Erythroblast (primary cell): ENCODE measurements around the gene BIN1.

Experiments
- DNase-seq, 2 experiments: peaks; one replicate each; lab custom pipeline; 2025; lab: John Stamatoyannopoulos, UW
- GATA1 ChIP-seq: IDR thresholded peaks from 2 replicates; pipeline ENCODE4 v1.6.1; 2011; ENCODE audit warnings: low read depth, mild to moderate bottlenecking, control low read depth, low read length, moderate library complexity
- POLR2A ChIP-seq: IDR thresholded peaks from 2 replicates; pipeline ENCODE4 v1.6.1; 2011; ENCODE audit warnings: mild to moderate bottlenecking, low read length

Gene BIN1

DNA sequence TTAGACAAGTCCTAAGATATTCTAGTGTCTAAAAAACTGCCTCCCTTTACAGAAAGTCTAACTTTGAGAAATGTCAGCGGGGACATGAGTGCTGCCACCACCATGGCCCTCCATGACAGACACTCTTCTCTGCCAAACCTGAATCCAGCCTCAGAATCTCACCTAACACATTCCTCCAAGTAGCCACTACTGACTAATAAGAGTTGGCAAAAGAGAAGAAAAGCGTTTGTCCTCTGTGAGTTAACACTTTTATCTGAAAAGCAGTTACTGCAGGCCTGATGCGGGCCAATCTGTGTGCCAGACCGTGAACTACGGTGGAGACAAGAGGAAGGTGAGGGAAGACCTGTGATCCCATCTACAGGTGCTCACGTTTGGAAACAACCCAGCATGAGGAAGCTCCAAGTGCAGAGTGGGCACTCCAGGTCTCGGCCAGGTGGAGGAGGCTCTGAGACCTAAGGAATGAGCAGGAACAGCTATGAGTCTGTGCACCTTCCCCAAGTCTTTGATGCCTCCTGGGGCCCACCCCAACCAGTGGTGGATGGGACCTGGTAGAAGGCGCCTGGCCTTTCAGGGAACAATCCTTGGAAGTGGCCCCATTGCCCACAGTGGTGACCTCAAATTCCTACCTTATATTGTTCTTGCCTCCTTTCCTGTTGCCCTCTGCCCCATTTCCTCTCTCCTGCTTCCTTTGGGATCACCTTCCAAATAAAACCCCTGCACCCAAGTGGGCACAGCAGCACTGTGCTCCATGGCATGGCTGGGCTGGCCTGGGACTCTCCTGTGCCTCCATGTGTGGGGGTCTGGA lies 91.6 kb downstream of the BIN1 start:
- TF ChIP-seq POLR2A: no peak
- no peak for TF ChIP-seq GATA1
- no peak for DNase-seq

DNA sequence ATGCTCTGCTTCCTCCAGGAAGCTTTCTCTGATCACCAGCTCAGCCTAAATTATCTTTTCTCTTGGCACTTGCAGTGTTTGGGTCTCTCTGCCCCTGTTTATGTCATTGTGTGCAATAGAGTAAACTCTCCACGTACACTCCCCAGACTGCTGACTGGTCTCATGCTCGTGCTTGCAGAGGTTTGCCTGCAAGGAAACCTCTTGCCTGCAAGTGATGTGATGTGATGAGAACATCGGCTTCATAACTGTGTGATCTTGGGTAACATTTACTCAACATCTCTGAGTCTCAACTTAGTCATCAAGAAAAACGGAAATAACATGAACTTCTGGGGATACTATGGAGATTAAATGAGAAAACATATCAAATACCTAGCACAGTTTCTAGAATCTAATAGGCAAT lies 92.3 kb downstream of the BIN1 start:
- no peak for DNase-seq
- TF ChIP-seq GATA1 (no peak), POLR2A (no peak)

DNA sequence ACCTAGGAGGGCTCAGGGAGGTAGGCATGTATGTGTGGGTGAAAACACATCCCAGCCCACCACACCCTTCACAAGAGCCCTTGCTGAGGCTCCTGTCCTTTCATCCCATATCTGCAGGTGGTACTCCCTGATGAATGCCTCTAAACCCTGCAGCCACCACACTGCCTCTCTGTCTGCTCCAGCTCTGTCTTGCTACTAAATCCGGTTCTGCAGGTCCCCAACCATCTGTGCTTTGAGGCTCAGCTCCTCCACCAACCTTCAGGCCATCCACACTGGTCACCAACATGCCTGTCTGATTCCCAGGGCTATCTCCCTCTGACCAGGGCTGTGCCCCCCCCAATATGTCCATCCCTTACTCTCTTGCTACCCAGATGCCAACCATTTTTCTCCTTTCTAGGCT lies 92.7 kb downstream of the BIN1 start:
- TF ChIP-seq POLR2A (no peak), GATA1 (no peak)
- DNase-seq: no peak

DNA sequence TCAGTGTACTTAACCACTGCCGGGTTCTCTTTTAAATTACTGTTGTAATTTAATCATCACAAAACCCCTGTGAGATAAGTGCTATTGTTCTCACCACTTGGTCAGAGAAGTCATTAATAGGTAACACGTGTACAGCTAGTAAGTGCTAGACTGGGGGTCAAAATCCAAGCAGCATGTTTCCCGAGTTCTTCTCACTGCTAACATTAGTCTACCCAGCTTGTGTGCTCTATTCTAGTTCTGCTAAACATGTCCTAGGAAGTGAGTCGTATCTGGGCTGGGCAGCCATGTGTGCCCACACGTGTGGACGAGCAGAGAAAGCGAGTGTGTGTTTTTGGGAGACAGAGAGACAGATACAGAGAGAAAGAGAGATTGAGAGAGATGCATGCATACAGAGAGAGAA lies 94.1 kb downstream of the BIN1 start:
- no peak for DNase-seq
- no peak for TF ChIP-seq POLR2A
- no peak for TF ChIP-seq GATA1

DNA sequence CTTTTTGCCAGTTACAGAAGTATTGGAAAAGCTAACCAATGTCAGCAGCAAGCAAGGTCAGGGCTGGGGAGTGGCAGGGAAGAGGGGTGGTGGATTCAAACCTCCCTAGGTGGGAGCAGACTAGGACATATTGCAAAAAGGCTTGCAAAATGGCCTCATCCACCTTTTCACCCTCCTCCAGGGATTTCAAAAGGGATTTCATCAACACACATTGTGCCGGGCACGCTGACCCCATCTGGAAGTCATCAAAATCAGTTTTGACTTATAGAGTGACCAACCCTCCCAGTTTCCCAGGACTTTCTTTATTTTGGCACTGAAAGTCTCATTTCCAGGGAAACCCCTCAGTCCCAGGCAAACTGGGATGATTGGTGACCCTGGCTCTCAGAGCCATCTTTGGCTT lies 94.7 kb downstream of the BIN1 start:
- TF ChIP-seq GATA1: no peak
- no peak for TF ChIP-seq POLR2A
- DNase-seq: no peak

DNA sequence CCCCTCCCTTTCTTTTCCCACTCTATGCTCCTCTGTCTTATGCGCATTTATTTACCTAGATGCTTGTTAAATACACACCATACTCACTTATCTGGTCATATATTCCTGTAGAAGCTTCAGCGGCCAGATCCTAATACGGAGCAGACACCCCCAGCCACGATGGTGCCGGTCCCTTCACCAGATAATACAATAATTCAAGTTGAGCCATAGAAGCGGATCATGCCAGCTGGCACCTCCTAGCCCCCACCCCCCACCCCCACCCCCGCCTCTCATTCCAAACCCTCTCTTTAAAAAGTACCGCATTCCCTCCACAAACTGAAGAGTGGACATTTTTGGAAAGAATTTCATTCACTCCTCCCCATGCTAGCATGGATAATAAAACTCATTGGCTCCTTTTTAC lies 95.2 kb downstream of the BIN1 start:
- DNase-seq: no peak
- no peak for TF ChIP-seq POLR2A
- no peak for TF ChIP-seq GATA1

DNA sequence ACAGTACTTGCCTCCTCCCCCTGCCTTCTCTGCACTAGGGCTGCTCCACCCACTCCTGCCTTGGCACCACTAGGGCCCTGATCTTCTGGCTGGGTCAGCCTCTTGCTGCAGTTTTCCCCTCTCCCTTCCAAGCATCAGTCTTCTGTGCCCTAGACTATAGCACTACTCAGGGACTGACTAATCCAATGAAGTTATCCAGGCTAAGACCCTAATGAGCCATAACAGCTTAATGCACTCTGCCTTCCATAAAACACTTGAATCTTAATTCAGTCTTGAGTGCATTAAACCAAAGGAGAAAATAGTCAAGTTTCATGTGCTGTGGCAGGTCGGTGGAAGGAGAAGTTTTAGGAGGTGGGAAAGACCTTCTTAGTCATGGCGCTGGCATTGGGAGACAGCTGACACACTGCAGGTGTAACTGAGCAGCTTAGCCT lies 95.7 kb downstream of the BIN1 start:
- no peak for DNase-seq
- TF ChIP-seq POLR2A: no peak
- no peak for TF ChIP-seq GATA1

DNA sequence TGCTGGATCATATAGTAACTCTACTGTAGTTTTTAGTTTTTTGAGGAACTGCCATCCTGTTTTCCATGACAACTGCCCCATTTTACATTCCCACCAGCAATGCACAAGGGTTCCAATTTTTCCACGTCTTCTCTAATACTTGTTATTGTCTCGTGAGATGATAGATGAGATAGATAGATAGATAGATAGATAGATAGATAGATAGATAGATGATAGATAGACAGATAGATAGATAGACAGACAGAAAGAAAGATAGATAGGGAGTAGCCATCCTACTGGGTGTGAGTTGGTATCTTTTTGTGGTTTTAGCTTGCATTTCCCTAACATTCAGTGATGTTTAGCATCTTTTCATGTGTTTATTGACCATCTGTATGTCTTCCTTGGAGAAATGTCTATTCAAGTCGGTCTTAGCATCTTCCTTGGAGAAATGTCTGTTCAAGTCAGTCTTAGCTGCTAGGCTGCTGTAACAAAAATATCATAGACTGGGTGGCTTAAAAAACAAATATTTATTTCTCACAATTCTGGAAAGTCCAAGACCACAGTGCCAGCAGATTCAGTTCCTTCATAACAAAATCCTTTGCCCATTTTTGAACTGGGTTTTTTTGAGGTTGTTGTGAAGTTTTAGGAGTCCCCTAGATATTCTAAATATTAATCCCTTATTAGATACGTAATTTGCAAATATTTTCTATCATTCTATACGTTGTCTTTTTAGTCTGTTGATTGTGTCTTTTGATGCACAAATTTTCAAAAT lies 98.5 kb downstream of the BIN1 start:
- no peak for TF ChIP-seq POLR2A
- TF ChIP-seq GATA1: no peak
- DNase-seq: no peak

DNA sequence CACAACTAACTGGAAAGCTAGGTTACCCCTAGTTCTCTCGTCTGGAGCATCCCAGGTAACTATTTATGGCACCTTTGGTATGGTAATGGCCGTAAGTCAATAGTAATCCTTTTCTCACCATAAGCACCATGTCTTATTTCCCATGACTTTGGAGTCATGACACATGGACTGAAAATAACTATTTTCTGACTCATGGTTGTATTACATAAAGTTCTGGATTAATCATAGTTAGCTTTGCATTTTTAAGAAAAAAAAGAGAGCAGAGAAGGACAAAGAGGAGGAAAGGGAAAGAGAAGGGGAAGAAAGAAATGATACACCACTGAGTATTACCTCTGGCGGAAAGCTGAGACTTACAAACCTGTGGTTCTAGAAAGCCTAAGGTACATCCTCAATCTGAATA lies 99.3 kb downstream of the BIN1 start:
- no peak for DNase-seq
- TF ChIP-seq GATA1: no peak

DNA sequence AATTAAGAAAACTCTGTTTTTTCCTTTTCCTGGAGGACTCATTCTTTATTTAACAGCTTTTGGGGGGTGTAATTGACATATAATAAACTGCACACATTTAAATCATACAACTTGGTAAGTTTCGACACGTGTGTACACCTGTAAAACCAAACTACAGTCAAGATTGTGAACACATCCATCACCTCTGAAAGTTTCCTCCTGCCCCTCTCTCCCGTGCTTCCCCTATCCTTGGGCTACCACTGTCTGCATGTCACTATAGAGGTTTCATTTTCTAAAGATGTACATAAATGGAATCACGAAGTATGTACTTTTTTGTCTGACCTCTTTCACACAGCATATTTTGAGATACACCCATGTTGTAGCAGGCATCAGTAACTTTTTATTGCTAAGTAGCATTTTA lies 100.0 kb downstream of the BIN1 start:
- no peak for TF ChIP-seq GATA1
- no peak for TF ChIP-seq POLR2A

DNA sequence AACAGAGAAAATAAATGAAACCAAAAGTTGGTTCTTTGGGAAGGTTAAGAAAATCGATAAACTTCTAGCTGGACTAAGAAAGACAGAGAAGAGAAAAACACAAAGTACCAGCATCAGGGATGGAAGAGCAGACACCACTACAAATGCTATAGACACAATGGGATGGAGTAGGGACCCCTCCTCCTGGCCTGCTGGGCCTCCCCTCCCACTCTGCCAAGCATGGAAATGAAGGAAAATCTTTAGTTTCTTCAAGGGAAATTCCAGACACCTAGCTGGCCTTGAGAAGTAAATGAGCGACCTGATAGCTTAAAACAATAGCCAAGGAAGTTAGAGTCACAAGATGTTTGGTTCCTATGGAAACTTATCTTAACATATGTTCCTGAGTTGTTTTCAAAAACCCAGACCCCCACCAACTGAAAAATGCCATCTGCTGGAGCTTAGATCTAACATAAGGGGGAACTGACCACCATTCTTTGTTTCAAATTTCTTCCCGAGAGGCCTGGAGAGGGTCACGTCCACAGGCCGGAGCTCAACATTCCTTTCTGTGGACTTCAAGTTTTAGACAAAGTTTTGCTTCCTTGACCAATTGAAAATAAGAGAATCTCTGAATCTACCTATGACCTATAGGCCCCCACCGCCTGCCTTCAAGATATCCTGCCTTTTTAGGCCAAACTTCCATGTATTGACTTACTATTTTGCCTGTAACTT lies 101.9 kb downstream of the BIN1 start:
- no peak for TF ChIP-seq GATA1
- TF ChIP-seq POLR2A: no peak
- DNase-seq: no peak

More for the DNA sequence above, 100.0 kb downstream of the BIN1 start:
- DNase-seq: no peak

DNA sequence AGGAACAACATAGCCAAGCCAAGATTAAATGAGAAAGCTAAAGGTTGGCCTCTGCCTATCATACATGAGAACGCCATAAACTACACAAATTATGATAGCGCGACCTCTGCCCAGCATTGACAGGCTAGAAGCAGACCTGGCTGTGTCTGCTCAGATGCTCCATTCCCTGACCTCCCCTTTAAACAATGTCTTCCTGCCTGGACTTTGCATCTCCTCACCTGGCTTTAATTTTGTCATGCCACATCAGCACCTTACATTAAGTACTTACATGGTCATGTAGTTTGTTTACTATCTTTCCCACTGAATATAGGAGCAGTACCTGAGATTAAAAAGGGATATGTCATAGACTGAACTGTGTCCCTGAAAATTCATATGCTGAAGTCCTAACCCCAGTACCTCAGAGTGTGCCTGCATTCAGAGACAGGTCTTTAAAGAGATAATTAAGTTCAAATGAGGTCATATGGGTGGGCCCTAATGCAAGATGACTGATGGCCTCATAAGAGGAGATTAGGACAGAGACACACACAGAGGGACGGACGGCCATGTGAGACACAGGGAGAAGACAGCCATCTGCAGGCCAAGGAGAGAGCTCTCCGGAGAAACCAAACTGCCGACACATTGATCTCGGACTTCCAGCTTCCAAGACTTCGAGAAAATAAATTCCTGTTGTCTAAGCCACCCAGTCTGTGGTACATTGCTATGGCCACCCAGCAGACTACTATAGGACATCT lies 103.7 kb downstream of the BIN1 start:
- no peak for TF ChIP-seq GATA1
- no peak for TF ChIP-seq POLR2A
- peak; percentile 73 to 75 for DNase-seq

DNA sequence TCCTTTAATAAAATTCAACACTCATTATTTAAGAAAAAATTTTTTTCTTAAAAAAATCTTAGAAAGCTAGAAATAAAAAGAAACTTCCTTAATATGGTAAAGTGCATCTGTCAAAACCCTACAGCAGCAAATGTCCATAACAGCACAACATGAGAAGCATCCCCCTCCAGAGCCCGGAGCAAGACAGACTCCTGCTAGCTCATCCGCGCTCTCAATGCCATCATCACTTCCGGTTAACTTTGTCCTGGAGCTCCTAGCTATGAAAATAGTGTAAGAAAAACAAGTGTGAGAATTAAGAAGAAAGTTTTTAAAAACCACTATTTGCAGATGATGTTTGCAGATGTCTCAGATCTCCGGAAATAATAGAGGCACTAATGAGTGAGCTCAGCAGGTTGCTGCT lies 105.2 kb downstream of the BIN1 start:
- no peak for TF ChIP-seq GATA1
- no peak for TF ChIP-seq POLR2A
- no peak for DNase-seq

DNA sequence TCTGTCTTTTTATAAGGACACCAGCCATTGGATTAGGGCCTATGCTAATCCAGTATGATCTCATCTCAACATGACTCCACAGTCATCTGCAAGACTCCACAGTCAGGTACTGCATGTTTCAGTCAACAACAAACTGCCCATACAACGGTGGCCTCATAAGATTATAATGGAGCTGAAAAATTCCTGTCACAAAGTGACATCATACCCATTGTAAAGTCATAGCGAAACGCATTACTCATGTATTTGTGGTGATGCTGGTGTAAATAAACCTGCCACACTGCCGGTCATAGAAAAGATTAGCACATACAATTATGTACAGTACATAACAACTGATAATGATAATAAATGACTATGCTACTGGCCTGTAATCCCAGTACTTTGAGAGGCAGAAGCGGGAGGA lies 106.0 kb downstream of the BIN1 start:
- peak in 1 of 2 experiments; percentile 17 for DNase-seq
- TF ChIP-seq POLR2A (no peak), GATA1 (no peak)

DNA sequence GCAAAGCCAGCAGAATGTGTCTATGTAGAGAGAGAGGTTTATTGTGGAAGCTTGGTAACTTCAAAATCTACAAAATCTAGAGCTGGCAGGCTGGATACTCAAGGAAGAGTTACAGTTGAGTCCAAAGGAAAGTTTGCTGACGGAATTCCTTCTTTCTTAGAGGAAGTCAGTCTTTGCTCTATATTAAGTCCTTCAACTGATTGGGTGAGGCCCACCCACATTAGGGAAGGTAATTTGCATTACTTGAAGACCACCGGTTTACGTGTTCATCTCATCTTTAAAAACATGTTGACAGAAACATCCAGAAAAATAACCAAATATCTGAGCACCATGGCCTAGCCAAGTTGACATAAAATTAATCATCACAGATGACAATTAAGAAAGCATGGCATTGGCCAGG lies 106.8 kb downstream of the BIN1 start:
- TF ChIP-seq GATA1 (no peak), POLR2A (no peak)

More for the DNA sequence above, 106.8 kb downstream of the BIN1 start:
- DNase-seq: no peak
